ENCODE results near the gene VWA3A. TPM values are rescaled to one million over a fixed set of nuclear protein-coding genes. Genes with fewer than 3 reads are reported as not detected.
"Not testable (repeated sequence)": the region's sequence is repeated elsewhere in the genome, so short reads cannot be mapped to it uniquely, and the experiment has no call there.

VWA3A gene
- total RNA-seq, 4 donors from 2014 or later: 0.35 to 0.40 TPM; not detected in 2

DNA sequence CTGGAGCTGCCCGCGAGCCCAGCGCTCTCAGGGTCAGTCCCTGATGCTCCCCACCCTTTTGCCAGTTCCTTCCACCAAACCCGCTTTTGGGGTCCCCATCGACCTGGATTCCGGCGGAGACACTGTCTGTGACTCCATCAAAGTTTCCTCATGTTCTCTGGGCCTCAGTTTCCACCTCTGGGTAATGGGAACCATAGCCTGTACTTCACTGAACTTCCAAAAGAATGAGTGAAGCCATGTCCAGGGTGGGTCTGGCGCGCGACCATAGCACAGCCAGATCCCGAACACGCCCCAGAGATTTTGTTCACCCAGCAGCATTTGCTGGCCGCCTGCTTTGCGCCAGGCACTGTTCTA lies 70.3 kb downstream of the VWA3A start:
- no peaks in the 10 kb centered on the region for H3K36me3 ChIP-seq
- H3K27me3 ChIP-seq: peaks cover 54% of the 10 kb centered on the region
- peak overlapping the region in 1 of 2 donors; percentile 15 for H3K4me3 ChIP-seq
- H3K9me3 ChIP-seq: peaks cover 0 to 4% (median 0%) of the 10 kb centered on the region in 3 donors
- peaks cover 0 to 6% (median 0%) of the 10 kb centered on the region in 3 donors for H3K4me1 ChIP-seq
- no peak for ATAC-seq
- WGBS, 2 donors (ENCODE audit: low coverage in 1 of 2): 27% methylated on average over 6 of the region's 14 CpGs; no CpG with 5 or more reads in 1 of the 2 donors
- TF ChIP-seq EP300 (IDR thresholded peaks at IDR 0.05) (no peak), POLR2A (IDR thresholded peaks at IDR 0.05) (no peak), POLR2AphosphoS5 (IDR thresholded peaks at IDR 0.05) (no peak)
- TF ChIP-seq, protein P1, sequence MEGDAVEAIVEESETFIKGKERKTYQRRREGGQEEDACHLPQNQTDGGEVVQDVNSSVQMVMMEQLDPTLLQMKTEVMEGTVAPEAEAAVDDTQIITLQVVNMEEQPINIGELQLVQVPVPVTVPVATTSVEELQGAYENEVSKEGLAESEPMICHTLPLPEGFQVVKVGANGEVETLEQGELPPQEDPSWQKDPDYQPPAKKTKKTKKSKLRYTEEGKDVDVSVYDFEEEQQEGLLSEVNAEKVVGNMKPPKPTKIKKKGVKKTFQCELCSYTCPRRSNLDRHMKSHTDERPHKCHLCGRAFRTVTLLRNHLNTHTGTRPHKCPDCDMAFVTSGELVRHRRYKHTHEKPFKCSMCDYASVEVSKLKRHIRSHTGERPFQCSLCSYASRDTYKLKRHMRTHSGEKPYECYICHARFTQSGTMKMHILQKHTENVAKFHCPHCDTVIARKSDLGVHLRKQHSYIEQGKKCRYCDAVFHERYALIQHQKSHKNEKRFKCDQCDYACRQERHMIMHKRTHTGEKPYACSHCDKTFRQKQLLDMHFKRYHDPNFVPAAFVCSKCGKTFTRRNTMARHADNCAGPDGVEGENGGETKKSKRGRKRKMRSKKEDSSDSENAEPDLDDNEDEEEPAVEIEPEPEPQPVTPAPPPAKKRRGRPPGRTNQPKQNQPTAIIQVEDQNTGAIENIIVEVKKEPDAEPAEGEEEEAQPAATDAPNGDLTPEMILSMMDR (IDR thresholded peaks at IDR 0.05): no peak
- no peak overlapping the region for H3K27ac ChIP-seq

DNA sequence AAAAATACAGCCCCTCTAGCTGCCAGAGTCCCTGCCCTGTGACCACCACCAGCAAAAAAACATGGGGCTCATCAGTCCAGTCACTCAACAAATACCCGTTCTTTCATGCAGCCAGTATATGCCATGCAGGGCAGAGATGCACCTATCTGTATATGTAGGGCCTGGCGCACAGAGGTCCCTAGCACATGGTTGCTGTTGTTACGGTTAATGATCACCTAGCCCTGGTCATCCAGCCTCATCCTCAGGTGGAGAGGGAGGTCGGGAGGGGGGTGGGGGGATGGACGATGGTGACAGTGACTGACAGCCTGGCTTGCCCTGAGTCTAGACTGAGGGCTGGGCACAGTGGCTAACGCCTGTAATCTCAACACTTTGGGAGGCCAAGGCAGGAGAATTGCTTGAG lies 71.5 kb downstream of the VWA3A start:
- 75 to 76% methylated on average over 1 to 5 of the region's 6 CpGs for WGBS, 2 donors (ENCODE audit: low coverage in 1 of 2)
- TF ChIP-seq, protein P1 (IDR thresholded peaks at IDR 0.05): no peak
- TF ChIP-seq EP300 (IDR thresholded peaks at IDR 0.05) (no peak), POLR2A (IDR thresholded peaks at IDR 0.05) (no peak), POLR2AphosphoS5 (IDR thresholded peaks at IDR 0.05) (no peak)
- H3K27ac ChIP-seq: no peak overlapping the region

DNA sequence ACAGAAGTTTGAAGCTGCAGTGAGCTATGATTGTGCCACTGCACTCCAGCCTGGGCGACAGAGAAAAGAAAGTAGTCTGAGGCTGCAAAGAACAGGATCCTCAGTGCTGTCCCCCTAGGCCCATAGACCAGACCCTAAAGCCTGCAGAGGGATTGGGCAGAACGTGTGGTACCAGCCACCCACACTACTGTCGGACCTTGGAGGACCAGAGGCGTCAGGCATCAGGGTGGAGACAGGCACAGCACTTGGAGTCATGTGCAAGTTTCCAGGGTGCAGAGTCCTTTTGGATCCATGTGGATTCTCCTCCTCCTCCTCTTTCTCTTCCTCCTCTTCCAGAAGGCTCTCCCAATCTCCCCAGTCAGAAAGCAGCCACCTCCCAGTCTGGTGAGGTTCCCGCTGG lies 72.1 kb downstream of the VWA3A start:
- no peak for ATAC-seq
- H3K27ac ChIP-seq: no peak overlapping the region
- WGBS, 2 donors (ENCODE audit: low coverage in 1 of 2): 90 to 100% methylated on average over 1 to 3 of the region's 5 CpGs
- peaks cover 0 to 4% (median 0%) of the 10 kb centered on the region in 3 donors for H3K9me3 ChIP-seq
- no peak for TF ChIP-seq POLR2A (IDR thresholded peaks at IDR 0.05)
- TF ChIP-seq POLR2AphosphoS5 (IDR thresholded peaks at IDR 0.05): no peak
- TF ChIP-seq EP300 (IDR thresholded peaks at IDR 0.05): no peak
- TF ChIP-seq, protein P1 (IDR thresholded peaks at IDR 0.05): no peak
- peaks cover 0 to 6% (median 0%) of the 10 kb centered on the region in 3 donors for H3K4me1 ChIP-seq
- no peak overlapping the region for H3K4me3 ChIP-seq
- no peaks in the 10 kb centered on the region for H3K36me3 ChIP-seq
- H3K27me3 ChIP-seq: peaks cover 51% of the 10 kb centered on the region

More for the DNA sequence above, 71.5 kb downstream of the VWA3A start:
- H3K27me3 ChIP-seq: peaks cover 54% of the 10 kb centered on the region
- H3K9me3 ChIP-seq: peaks cover 0 to 4% (median 0%) of the 10 kb centered on the region in 3 donors
- H3K4me1 ChIP-seq: peaks cover 0 to 6% (median 0%) of the 10 kb centered on the region in 3 donors
- H3K4me3 ChIP-seq: no peak overlapping the region
- no peak for ATAC-seq
- no peaks in the 10 kb centered on the region for H3K36me3 ChIP-seq

DNA sequence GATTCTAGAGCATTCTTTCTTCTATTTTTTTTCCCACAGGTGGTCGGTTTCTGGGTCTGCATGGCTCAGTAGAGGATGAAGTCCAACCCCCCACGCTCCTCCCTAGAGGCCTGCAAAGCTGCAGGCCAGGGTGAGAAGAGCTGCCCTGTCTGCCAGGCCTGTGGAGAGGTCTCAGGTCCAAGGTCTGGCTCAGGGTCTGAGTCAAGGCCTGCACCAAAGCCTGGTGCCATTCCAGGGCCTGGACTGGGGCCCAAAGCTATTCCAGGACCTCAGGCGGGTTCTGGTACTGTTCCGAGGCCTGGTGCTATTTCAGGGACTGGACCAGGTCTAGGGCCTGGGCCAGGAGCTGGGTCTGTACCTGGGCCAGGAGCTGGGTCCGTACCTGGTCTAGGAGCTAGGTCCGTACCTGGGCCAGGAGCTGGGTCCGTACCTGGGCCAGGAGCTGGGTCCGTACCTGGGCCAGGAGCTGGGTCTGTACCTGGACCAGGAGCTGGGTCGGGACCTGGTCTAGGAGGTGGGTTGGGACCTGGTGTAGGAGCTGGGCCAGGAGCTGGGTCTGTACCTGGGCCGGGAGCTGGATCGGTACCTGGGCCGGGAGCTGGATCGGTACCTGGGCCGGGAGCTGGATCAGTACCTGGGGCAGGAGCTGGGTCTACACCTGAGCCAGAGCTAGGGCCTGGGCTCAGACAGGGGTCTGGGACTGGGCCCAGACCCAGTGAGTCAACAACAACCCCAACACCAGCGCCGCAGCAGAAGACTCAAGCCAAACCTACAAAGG lies 73.4 kb downstream of the VWA3A start:
- no peak overlapping the region for H3K27ac ChIP-seq
- H3K4me1 ChIP-seq: peaks cover 0 to 6% (median 0%) of the 10 kb centered on the region in 3 donors
- H3K36me3 ChIP-seq: no peaks in the 10 kb centered on the region
- TF ChIP-seq POLR2A (IDR thresholded peaks at IDR 0.05): no peak
- TF ChIP-seq, protein P1 (IDR thresholded peaks at IDR 0.05): no peak
- no peak for TF ChIP-seq EP300 (IDR thresholded peaks at IDR 0.05)
- no peak for TF ChIP-seq POLR2AphosphoS5 (IDR thresholded peaks at IDR 0.05)
- no CpG with 5 or more reads among the region's 16 CpGs for WGBS, 2 donors (ENCODE audit: low coverage in 1 of 2)
- no peak overlapping the region for H3K4me3 ChIP-seq
- no peak for ATAC-seq
- H3K27me3 ChIP-seq: peaks cover 46% of the 10 kb centered on the region
- peaks cover 0 to 4% (median 0%) of the 10 kb centered on the region in 3 donors for H3K9me3 ChIP-seq

DNA sequence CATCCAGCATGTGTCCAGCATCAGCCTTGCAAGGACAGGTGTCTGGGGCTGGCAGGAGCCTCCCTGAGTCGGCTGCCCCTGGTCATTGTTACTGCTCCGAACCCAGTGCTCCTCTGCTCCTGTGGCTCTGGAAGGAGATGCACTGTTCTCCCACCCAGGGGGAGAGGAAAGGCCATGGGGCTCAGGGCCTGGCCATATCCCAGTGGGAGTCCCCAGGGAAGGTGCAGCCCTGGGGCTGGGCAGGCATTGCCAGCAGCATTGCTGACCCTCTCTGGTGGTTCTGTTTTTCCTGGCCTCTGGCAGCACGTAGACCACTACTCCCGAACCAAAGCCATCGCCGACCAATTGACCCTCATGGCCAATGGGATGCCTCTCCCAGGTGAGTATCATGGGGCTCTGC lies 79.6 kb downstream of the VWA3A start:
- Histone ChIP-seq H3K4me3 (no peak overlapping the region), H3K36me3 (no peaks in the 10 kb centered on the region), H3K9me3 (no peaks in the 10 kb centered on the region), H3K4me1 (no peaks in the 10 kb centered on the region), H3K27me3 (no peaks in the 10 kb centered on the region), H3K27ac (no peak overlapping the region)
- no peak for ATAC-seq
- WGBS, 2 donors (ENCODE audit: low coverage in 1 of 2): no CpG with 5 or more reads among the region's 6 CpGs
- TF ChIP-seq EP300 (IDR thresholded peaks at IDR 0.05): no peak
- TF ChIP-seq, protein P1 (IDR thresholded peaks at IDR 0.05): no peak
- no peak for TF ChIP-seq POLR2A (IDR thresholded peaks at IDR 0.05)
- TF ChIP-seq POLR2AphosphoS5 (IDR thresholded peaks at IDR 0.05): no peak

DNA sequence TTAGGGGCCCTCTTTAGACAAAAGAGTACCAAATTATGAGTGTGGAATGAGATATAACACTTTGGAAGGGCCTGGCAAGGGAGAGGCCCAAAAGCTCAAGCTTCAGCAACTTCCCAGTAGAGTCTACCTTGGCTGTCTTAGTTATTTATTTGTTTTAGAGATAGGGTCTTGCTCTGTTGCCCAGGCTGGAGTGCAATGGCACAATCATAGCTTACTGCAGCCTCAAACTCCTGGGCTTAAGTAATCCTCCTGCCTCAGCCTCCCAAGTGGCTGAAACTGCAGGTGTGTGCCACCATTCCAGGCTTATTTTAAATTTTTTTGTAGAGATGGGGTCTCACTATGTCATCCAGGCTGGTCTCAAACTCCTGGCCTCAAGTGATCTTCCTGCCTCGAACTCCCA lies 80.3 kb downstream of the VWA3A start:
- H3K9me3 ChIP-seq, H3K4me1 ChIP-seq, ATAC-seq: not testable (repeated sequence)

More for the DNA sequence above, 80.3 kb downstream of the VWA3A start:
- not testable (repeated sequence) for H3K4me3 ChIP-seq, H3K27me3 ChIP-seq, H3K36me3 ChIP-seq, H3K27ac ChIP-seq
- WGBS, 2 donors (ENCODE audit: low coverage in 1 of 2): 80 to 86% methylated on average over 1 of the region's 1 CpG

All from gastroesophageal sphincter (tissue), 4 donors.